Mucosa of descending colon (tissue), 3 donors: Measurements from ENCODE around the gene BANK1. TPM values are rescaled to one million over a fixed set of nuclear protein-coding genes. Genes with fewer than 3 reads are reported as not detected.

ENCODE experiments used
- ATAC-seq: fragments of 200-7000 bp; cut with Tn5 transposase; one replicate; pipeline ENCODE4 v1.9.1; 2020; ENCODE audit warnings: mild to moderate bottlenecking, moderate library complexity
- DNase-seq, 3 donors: peaks; one replicate each; pipeline ENCODE4 v3.0.0-alpha.2; 2020
- H3K36me3 ChIP-seq: fragments of 200-600 bp; one replicate; pipeline ENCODE4 v1.8.0; 2021; ENCODE audit warnings: low read depth, mild to moderate bottlenecking
- H3K4me1 ChIP-seq: fragments of 200-600 bp; one replicate; pipeline ENCODE4 v1.8.0; 2021; ENCODE audit warnings: low read depth, mild to moderate bottlenecking
- H3K4me3 ChIP-seq: fragments of 200-600 bp; one replicate; pipeline ENCODE4 v1.8.0; 2021; ENCODE audit warnings: mild to moderate bottlenecking
- H3K9me3 ChIP-seq: fragments of 200-600 bp; one replicate; pipeline ENCODE4 v1.8.0; 2021; ENCODE audit warnings: mild to moderate bottlenecking
- CTCF ChIP-seq: fragments of 200-600 bp; IDR thresholded peaks from one replicate; pipeline ENCODE4 v1.8.0; 2022; ENCODE audit warnings: antibody characterized with exemption, mild to moderate bottlenecking
- intact Hi-C, 2 donors: fragments of 100-400 bp; cut with DNase I in 1 of 2; cut with micrococcal nuclease in 1 of 2; formaldehyde crosslinking; loops; one replicate each; pipeline versions ENCODE4 v1.11.0 to v1.11.1; 2022; cut with DNase I, micrococcal nuclease
- total RNA-seq, 3 donors: library from RNA; stranded (reverse); fragmentation: NEBNext Ultra II Directional in 2 of 3; extraction: Animal tissue kit (Norgen Biotek cat#: 25700) in 2 of 3; gene quantifications; one replicate each; pipeline versions ENCODE4 v1.2.1 to v1.2.4, GENCODE V29; 2021 to 2023
- donor health status: DM: no; HTN: no; CAD: no; lungs with moderate emphysema.
- donor health status: DM: no; HTN: no; CAD: no.
- donor health status: DM: no; HTN: yes; CAD: no.

BANK1 gene
- total RNA-seq, 3 donors from 2014 or later = 0.73 to 1.1 (median 0.78) TPM

GRCh38 chr4:101950258-101950979, 159.9 kb downstream of the BANK1 start:
- ATAC-seq (no peak), DNase-seq (no peak)
- H3K9me3 ChIP-seq = no peaks in the 10 kb centered on the region
- no peaks in the 10 kb centered on the region for H3K4me1 ChIP-seq
- H3K36me3 ChIP-seq = no peaks in the 10 kb centered on the region
- no peak overlapping the region for H3K4me3 ChIP-seq
- intact Hi-C loops = no loop called here
- no peak for TF ChIP-seq CTCF

- no peaks in the 10 kb centered on the region for H3K36me3 ChIP-seq
- no peak for DNase-seq
- TF ChIP-seq CTCF = no peak
- H3K4me1 ChIP-seq = no peaks in the 10 kb centered on the region
- no peak for ATAC-seq
- intact Hi-C loops = no loop called here
- H3K9me3 ChIP-seq = no peaks in the 10 kb centered on the region
- no peak overlapping the region for H3K4me3 ChIP-seq
Observed at GRCh38 chr4:101952985-101953384, 162.5 kb downstream of the BANK1 start.

GRCh38 chr4:101953949-101954348, 163.4 kb downstream of the BANK1 start:
- intact Hi-C loops = no loop called here
- no peak for TF ChIP-seq CTCF
- H3K4me3 ChIP-seq = no peak overlapping the region
- no peaks in the 10 kb centered on the region for H3K36me3 ChIP-seq
- DNase-seq (no peak), ATAC-seq (no peak)
- H3K4me1 ChIP-seq = no peaks in the 10 kb centered on the region
- no peaks in the 10 kb centered on the region for H3K9me3 ChIP-seq

- no peak for DNase-seq
- TF ChIP-seq CTCF = no peak
Observed at GRCh38 chr4:101954351-101954750, 163.8 kb downstream of the BANK1 start.

GRCh38 chr4:101954975-101955678, 164.6 kb downstream of the BANK1 start:
- H3K36me3 ChIP-seq = no peaks in the 10 kb centered on the region
- no peak for ATAC-seq
- intact Hi-C loops = no loop called here
- H3K4me1 ChIP-seq = no peaks in the 10 kb centered on the region
- H3K9me3 ChIP-seq = no peaks in the 10 kb centered on the region
- H3K4me3 ChIP-seq = no peak overlapping the region
- DNase-seq = no peak
- TF ChIP-seq CTCF = no peak

More at GRCh38 chr4:101954351-101954750, 163.8 kb downstream of the BANK1 start:
- H3K4me3 ChIP-seq = no peak overlapping the region
- intact Hi-C loops = no loop called here
- no peak for ATAC-seq
- no peaks in the 10 kb centered on the region for H3K36me3 ChIP-seq
- H3K9me3 ChIP-seq = no peaks in the 10 kb centered on the region
- no peaks in the 10 kb centered on the region for H3K4me1 ChIP-seq
